Endothelial cell of umbilical vein (primary cell): ENCODE results near the gene CMTM8. TPM values are rescaled to one million over a fixed set of nuclear protein-coding genes. Genes with fewer than 3 reads are reported as not detected.
A peak's percentile ranks its signal among the peaks of the same experiment; 100 is the strongest.

ENCODE experiments used
- BruUV-seq: library from RNA; stranded (reverse); fragments of 400-500 nt; replicated peaks from 2 replicates; lab custom pipeline; 2021; lab: Mats Ljungman, UMichigan
- CTCF ChIA-PET: fragments of 300-600, 350-600 bp; sonication (Branson Sonifier 250); formaldehyde crosslinking; loops from one replicate; lab custom pipeline; 2021; ENCODE audit warnings: antibody characterized with exemption, inconsistent platforms; lab: Charles Lee
- POLR2A ChIA-PET: fragments of 300-600, 350-600 bp; sonication (Branson Sonifier 250); formaldehyde crosslinking; loops from one replicate; lab custom pipeline; 2021; ENCODE audit warnings: antibody characterized with exemption, inconsistent platforms; lab: Charles Lee
- DNase-seq: peaks from one replicate; pipeline ENCODE4 v3.0.0-alpha.2; 2011; ENCODE audit warnings: low read depth, low spot score
- FAIRE-seq: peaks from 2 replicates; lab custom pipeline; 2011; peaks lifted over from hg19 to GRCh38; lab: Jason Lieb, UNC
- H2AFZ ChIP-seq: 2 replicates; pipeline ENCODE4 v1.6.0; 2012; ENCODE audit warnings: low read depth, low read length, control low read depth, inconsistent platforms
- H3K27ac ChIP-seq: 2 replicates; pipeline ENCODE4 v1.5.1; 2011; ENCODE audit warnings: low read depth, mild to moderate bottlenecking, control low read depth, low read length, moderate library complexity; ENCODE audit not compliant: insufficient read depth
- H3K27me3 ChIP-seq, 2 experiments: 2 replicates each; pipeline versions ENCODE4 v1.6.0 to v1.6.1; 2011; ENCODE audit warnings: low read length in 2 of 2, mixed read lengths in 1 of 2; ENCODE audit not compliant: control insufficient read depth in 2 of 2, insufficient read depth in 2 of 2
- H3K36me3 ChIP-seq, 2 experiments: 2 replicates in 1 of 2; 3 replicates in 1 of 2; pipeline ENCODE4 v1.5.1; 2011; ENCODE audit warnings: low read length in 2 of 2, mild to moderate bottlenecking in 1 of 2, moderate library complexity in 1 of 2; ENCODE audit not compliant: control insufficient read depth in 2 of 2, insufficient read depth in 2 of 2; ENCODE audit errors: extremely low read depth in 1 of 2
- H3K4me1 ChIP-seq: 3 replicates; pipeline ENCODE4 v1.5.1; 2011; ENCODE audit warnings: mild to moderate bottlenecking, low read length; ENCODE audit not compliant: control insufficient read depth, insufficient read depth; ENCODE audit errors: extremely low read depth
- H3K4me2 ChIP-seq: 2 replicates; pipeline ENCODE4 v1.6.1; 2011; ENCODE audit warnings: low read length, control low read depth, mixed read lengths; ENCODE audit not compliant: insufficient read depth
- H3K4me3 ChIP-seq, 3 experiments: fragments of 200-600 bp in 1 of 3; sonication (generic), shearing (Covaris generic) in 1 of 3; replicated peaks in 1 of 3; 2 replicates each; pipeline ENCODE4 v1.5.1; 2011 to 2016; ENCODE audit warnings: control low read depth in 3 of 3, low read length in 3 of 3, mild to moderate bottlenecking in 2 of 3, inconsistent platforms in 1 of 3, low read depth in 1 of 3, moderate library complexity in 1 of 3; ENCODE audit not compliant: insufficient read depth in 1 of 3
- H3K79me2 ChIP-seq: 2 replicates; pipeline ENCODE4 v1.6.0; 2012; ENCODE audit warnings: low read length, inconsistent platforms; ENCODE audit not compliant: control insufficient read depth, insufficient read depth
- H3K9ac ChIP-seq: replicated peaks from 2 replicates; pipeline ENCODE3; 2011; ENCODE audit warnings: low read length, control low read depth; ENCODE audit not compliant: insufficient read depth; ENCODE audit errors: extremely low read depth
- H3K9me1 ChIP-seq: replicated peaks from 3 replicates; pipeline ENCODE4 v1.6.0; 2011; ENCODE audit warnings: mild to moderate bottlenecking, low read length; ENCODE audit not compliant: control insufficient read depth, insufficient read depth; ENCODE audit errors: extremely low read depth
- H3K9me3 ChIP-seq: replicated peaks from 2 replicates; pipeline ENCODE4 v1.5.1; 2012; ENCODE audit warnings: low read length, inconsistent platforms; ENCODE audit not compliant: control insufficient read depth, insufficient read depth
- H4K20me1 ChIP-seq: replicated peaks from 2 replicates; pipeline ENCODE3; 2011; ENCODE audit warnings: mild to moderate bottlenecking, low read length; ENCODE audit not compliant: control insufficient read depth, insufficient read depth; ENCODE audit errors: extremely low read depth
- EZH2 ChIP-seq: IDR thresholded peaks from 2 replicates; pipeline ENCODE4 v1.6.1; 2012; ENCODE audit warnings: borderline replicate concordance, low read depth, mild to moderate bottlenecking, moderate library complexity, low read length, inconsistent platforms; ENCODE audit not compliant: severe bottlenecking
- FOS ChIP-seq: IDR thresholded peaks from 2 replicates; pipeline ENCODE4 v1.6.1; 2011; ENCODE audit warnings: mild to moderate bottlenecking, low read length, moderate library complexity, borderline replicate concordance; ENCODE audit not compliant: insufficient read depth
- GATA2 ChIP-seq: IDR thresholded peaks from 2 replicates; pipeline ENCODE4 v1.7.0; 2011; ENCODE audit warnings: low read depth, mild to moderate bottlenecking, moderate library complexity, mixed read lengths, low read length; ENCODE audit not compliant: insufficient read length, insufficient read depth
- JUN ChIP-seq: IDR thresholded peaks from 2 replicates; pipeline ENCODE4 v1.6.1; 2011; ENCODE audit warnings: borderline replicate concordance, low read depth; ENCODE audit not compliant: insufficient read length, insufficient read depth
- MYC ChIP-seq: IDR thresholded peaks from one replicate; pipeline ENCODE4 v1.6.1; 2011; ENCODE audit warnings: mild to moderate bottlenecking, low read depth, low read length
- POLR2A ChIP-seq: IDR thresholded peaks from 2 replicates; pipeline ENCODE4 v1.6.1; 2012; ENCODE audit warnings: low read depth, mild to moderate bottlenecking, control low read depth, low read length
- POLR2AphosphoS5 ChIP-seq: IDR thresholded peaks from 2 replicates; pipeline ENCODE4 v1.6.1; 2012; ENCODE audit warnings: low read depth, mild to moderate bottlenecking, control low read depth, low read length, moderate library complexity; ENCODE audit not compliant: insufficient read depth
- dilution Hi-C: fragments of 300-500 bp; cut with MboI; formaldehyde crosslinking; loops from one replicate; pipeline ENCODE4 v1.15.0; 2019; ENCODE audit warnings: low sequenced_read_pairs; ENCODE audit not compliant: extremely low pct_ligation_motif_present
- intact Hi-C: fragments of 100-400 bp; cut with micrococcal nuclease; formaldehyde crosslinking; loops from one replicate; pipeline ENCODE4 v1.10.0; 2022
- polyA plus RNA-seq, 4 experiments: library from polyadenylated mRNA; depleted of rRNA in 3 of 4; stranded (reverse) in 3 of 4; unstranded in 1 of 4; fragments of >200 nt; gene quantifications; 2 replicates each; pipeline versions ENCODE4 v1.2.1 to v1.2.3, GENCODE V29; 2011 to 2012; ENCODE audit warnings: missing spikeins in 1 of 4
- total RNA-seq: library from RNA; stranded (reverse); gene quantifications from 2 replicates; pipeline ENCODE4 v1.2.3, GENCODE V29; 2021
- TF ChIP-seq, protein P1 (sequence below), 2 donors: IDR thresholded peaks; 1 replicate in 1 of 2; 2 replicates in 1 of 2; pipeline ENCODE4 v1.5.1; 2011; ENCODE audit warnings: low read length in 2 of 2, mild to moderate bottlenecking in 2 of 2, moderate library complexity in 2 of 2, control low read depth in 1 of 2, inconsistent platforms in 1 of 2, low read depth in 1 of 2; ENCODE audit not compliant: insufficient read depth in 1 of 2; ENCODE audit errors: extremely low read depth in 1 of 2
- TF ChIP-seq, protein P2 (sequence below): IDR thresholded peaks from 2 replicates; pipeline ENCODE4 v1.6.1; 2011; ENCODE audit not compliant: insufficient read depth, insufficient read length

CMTM8 gene
- total and polyA plus RNA-seq, 2 donors (not counting 3 experiments of a cell fraction or from before 2014, with no cell fraction given) = 7.3 to 11.9 TPM

DNA sequence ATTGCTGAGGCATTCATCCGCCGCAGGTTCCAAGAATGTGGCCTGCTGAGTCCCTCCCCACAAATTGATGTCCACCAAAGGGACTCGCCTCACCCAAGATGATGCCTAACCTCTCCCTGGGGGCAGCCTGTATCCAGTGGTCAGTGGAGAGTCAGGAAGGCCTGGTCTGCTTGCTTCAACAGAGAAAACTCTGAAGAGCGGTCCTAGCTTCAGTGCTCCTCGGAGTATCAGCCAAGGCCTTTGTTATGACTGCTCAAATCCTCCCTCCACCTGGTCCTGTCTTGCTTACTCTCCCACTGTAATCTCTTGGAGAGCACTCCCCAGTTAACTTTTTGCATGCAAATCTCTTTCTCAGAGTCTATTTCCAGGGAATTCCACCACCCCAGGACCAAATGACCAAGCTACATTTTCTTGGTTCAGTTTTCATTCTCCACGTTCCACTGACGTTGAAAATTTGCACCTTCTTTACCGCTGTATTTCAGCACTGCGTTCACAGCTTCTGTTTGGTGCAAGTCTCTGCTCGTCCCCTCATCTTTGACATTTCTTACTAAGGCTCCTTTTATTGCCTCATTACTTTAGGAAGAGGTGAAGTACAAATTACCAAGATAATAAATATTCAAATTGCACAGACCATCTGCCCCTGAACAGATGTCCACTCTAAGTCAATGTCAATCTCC, 175.5 kb downstream of the CMTM8 start:
- Histone ChIP-seq H3K27me3 (no peaks in the 10 kb centered on the region), H3K9me3 (no peaks in the 10 kb centered on the region), H3K9me1 (no peaks in the 10 kb centered on the region), H3K36me3 (no peaks in the 10 kb centered on the region), H3K4me1 (peaks cover 46% of the 10 kb centered on the region), H4K20me1 (no peaks in the 10 kb centered on the region), H3K9ac (no peak overlapping the region), H3K4me2 (peak overlapping the region; percentile 8), H3K4me3 (no peak overlapping the region), H3K79me2 (peaks cover 61% of the 10 kb centered on the region), H3K27ac (peak overlapping the region; percentile 89), H2AFZ (no peak overlapping the region)
- TSS peak; percentile 91 for BruUV-seq
- intact Hi-C loops = loop anchor here (1.0 kb wide), 2 partner anchors 8 to 13 kb away; no protein-coding TSS in a partner anchor
- CTCF ChIA-PET = interaction anchor here (0.7 to 3.7 kb wide), 12 partner anchors 8 to 118 kb away, joined by 3 to 50 read pairs (median 4); no protein-coding TSS in a partner anchor
- FAIRE-seq (no peak), DNase-seq (no peak)
- no peak for TF ChIP-seq FOS
- no peak for TF ChIP-seq JUN
- no peak for TF ChIP-seq MYC
- TF ChIP-seq POLR2A = no peak
- TF ChIP-seq, protein P1, sequence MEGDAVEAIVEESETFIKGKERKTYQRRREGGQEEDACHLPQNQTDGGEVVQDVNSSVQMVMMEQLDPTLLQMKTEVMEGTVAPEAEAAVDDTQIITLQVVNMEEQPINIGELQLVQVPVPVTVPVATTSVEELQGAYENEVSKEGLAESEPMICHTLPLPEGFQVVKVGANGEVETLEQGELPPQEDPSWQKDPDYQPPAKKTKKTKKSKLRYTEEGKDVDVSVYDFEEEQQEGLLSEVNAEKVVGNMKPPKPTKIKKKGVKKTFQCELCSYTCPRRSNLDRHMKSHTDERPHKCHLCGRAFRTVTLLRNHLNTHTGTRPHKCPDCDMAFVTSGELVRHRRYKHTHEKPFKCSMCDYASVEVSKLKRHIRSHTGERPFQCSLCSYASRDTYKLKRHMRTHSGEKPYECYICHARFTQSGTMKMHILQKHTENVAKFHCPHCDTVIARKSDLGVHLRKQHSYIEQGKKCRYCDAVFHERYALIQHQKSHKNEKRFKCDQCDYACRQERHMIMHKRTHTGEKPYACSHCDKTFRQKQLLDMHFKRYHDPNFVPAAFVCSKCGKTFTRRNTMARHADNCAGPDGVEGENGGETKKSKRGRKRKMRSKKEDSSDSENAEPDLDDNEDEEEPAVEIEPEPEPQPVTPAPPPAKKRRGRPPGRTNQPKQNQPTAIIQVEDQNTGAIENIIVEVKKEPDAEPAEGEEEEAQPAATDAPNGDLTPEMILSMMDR (IDR thresholded peaks at IDR 0.05; ENCODE audit: extremely low read depth in 1 of 2, insufficient read depth in 1 of 2, low read depth in 1 of 2, low read length in 2 of 2) = no peak
- TF ChIP-seq GATA2 = no peak
- no peak for TF ChIP-seq EZH2
- no peak for TF ChIP-seq POLR2AphosphoS5
- TF ChIP-seq, protein P2, sequence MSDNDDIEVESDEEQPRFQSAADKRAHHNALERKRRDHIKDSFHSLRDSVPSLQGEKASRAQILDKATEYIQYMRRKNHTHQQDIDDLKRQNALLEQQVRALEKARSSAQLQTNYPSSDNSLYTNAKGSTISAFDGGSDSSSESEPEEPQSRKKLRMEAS = no peak
- POLR2A ChIA-PET = interaction anchor here (0.7 to 0.8 kb wide), 3 partner anchors 11 to 56 kb away, joined by 3 to 4 read pairs (median 3); no protein-coding TSS in a partner anchor
- dilution Hi-C loops = no loop called here
